ENCODE results near the gene GPATCH4. TPM values are rescaled to one million over a fixed set of nuclear protein-coding genes. Genes with fewer than 3 reads are reported as not detected.
A peak's percentile ranks its signal among the peaks of the same experiment; 100 is the strongest.

GPATCH4 gene
- total RNA-seq, 4 donors from 2014 or later, result 14.1 to 49.2 (median 24.5) TPM

- Histone ChIP-seq H3K4me3 (replicated peaks in 1 of 3) (peak overlapping the region in 1 of 3 donors; percentile 19), H3K9me3 (no peaks in the 10 kb centered on the region), H3K36me3 (no peaks in the 10 kb centered on the region), H3K27ac (no peak overlapping the region), H3K4me1 (peaks cover 17 to 23% of the 10 kb centered on the region in 2 donors), H3K27me3 (peaks cover 16% of the 10 kb centered on the region)
- TF ChIP-seq POLR2A (IDR thresholded peaks at IDR 0.05) (no peak), CTCF (IDR thresholded peaks at IDR 0.05) (peak in 2 of 6 experiments; percentile 3 to 28)
- WGBS, 2 donors, result 1 to 3% methylated on average over 27 to 56 of the region's 87 CpGs
- intact Hi-C loops (cut with DNase I), result no loop called here
- DNase-seq, result peak; percentile 24 to 25
These were observed 22.9 kb upstream of the GPATCH4 start for GRCh38 chr1:156623946-156624813.

DNA sequence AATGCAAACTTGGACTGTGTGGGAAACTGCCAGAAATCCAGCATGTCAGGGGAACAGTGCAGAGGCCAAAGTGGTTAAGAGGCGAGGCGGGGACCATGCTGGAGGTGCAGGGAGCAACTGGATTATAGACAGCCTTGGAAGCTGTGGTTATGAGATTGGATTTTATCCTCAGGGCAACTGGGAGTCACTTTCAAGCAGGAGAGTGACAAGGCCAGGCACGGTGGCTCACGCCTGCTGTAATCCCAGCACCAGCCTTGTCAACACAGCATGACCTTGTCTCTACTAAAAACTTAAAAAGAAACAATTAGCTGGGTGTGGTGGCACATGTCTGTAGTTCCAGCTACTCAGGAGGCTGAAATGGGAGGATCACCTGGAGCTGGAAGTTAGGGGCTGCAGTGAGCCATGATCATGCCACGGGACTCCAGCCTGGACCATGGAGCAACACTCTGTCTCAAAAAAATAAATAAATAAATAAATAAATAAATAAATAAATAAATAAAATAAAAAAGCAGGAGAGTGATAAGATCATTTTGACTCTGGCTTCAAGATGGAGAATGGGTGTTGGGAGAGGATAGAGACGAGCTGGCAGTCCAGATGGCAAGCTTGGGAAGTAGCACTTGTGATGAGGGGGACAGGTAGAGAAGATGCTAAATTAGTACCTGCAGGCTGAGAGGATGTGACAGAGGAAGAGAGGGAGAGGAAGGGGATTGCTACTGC is 21.5 kb upstream of the GPATCH4 start:
- Histone ChIP-seq H3K27me3 (peaks cover 16% of the 10 kb centered on the region), H3K9me3 (no peaks in the 10 kb centered on the region), H3K27ac (no peak overlapping the region), H3K36me3 (no peaks in the 10 kb centered on the region), H3K4me3 (replicated peaks in 1 of 3) (no peak overlapping the region), H3K4me1 (peaks cover 17 to 23% of the 10 kb centered on the region in 2 donors)
- DNase-seq, result no peak
- WGBS, 2 donors, result 78 to 86% methylated on average over 6 of the region's 6 CpGs
- intact Hi-C loops (cut with DNase I), result no loop called here
- TF ChIP-seq CTCF (IDR thresholded peaks at IDR 0.05), result no peak
- no peak for TF ChIP-seq POLR2A (IDR thresholded peaks at IDR 0.05)

DNA sequence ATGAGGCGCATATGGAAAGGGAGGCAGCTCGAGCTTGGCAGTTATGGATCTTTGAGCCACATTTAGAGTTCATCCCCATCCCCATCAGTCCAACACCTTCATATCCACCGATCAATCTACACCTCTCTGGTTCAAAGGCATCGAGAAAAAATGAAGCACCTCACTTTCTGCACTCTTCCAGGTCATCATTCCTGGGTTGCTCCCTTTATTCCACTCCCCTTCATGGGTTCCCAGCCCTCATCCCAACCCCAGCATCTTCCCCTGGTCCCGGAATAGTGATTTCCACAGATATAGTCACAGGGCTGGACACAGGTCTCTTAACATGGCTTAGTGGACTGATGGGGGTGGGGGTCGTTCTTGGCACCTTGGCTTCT is 18.3 kb upstream of the GPATCH4 start:
- no peaks in the 10 kb centered on the region for H3K36me3 ChIP-seq
- peaks cover 5% of the 10 kb centered on the region for H3K27me3 ChIP-seq
- TF ChIP-seq CTCF (IDR thresholded peaks at IDR 0.05), result no peak
- TF ChIP-seq POLR2A (IDR thresholded peaks at IDR 0.05), result no peak
- WGBS, 2 donors, result 23 to 26% methylated on average over 6 of the region's 6 CpGs
- no peak for DNase-seq
- no peak overlapping the region for H3K4me3 ChIP-seq (replicated peaks in 1 of 3)
- no peak overlapping the region for H3K27ac ChIP-seq
- no peaks in the 10 kb centered on the region for H3K9me3 ChIP-seq
- H3K4me1 ChIP-seq, result peaks cover 5 to 10% of the 10 kb centered on the region in 2 donors
- intact Hi-C loops (cut with DNase I), result no loop called here

DNA sequence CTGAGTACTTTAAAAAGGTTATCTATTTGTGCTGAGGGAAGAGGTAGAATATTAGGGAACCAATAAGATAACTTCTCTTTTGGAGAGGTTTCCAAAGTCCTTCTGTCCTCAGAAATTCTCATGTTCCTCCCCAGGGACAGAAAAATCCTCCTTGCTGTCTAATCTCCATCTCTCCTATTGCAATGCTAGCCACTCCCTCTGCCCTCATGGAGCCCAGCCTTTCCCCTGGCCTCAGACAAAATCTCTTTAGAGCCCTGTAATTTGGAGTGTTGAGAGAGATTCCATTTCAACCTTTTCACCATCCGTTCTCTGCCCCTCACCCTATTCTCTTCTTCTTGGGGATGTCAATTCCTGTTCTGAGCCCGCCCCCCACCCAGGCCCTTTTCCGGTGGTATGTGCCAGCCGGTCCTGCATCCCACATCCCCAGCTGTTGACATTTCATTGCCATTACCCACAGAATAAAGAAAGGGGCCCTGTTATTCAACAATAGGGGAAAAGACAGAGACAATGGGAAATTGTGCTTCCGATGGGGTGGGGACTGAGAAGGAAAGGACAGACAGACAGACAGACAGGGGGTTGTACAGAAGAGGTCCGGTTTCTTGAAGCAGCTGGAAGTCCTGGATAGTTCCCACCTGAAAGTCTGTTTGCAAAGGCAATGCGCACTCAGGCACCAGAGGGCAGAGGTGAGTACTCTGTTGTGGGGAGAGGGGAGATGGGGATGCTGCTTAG is 17.7 kb upstream of the GPATCH4 start, which contains the start of gene HAPLN2:
Gene HAPLN2, plus strand, starts transcription at position 563 of the 729 bp plus-strand sequence. CDS start 4,076 bp downstream, outside the sequence.
- TF ChIP-seq CTCF (IDR thresholded peaks at IDR 0.05), result peak in 2 of 6 experiments; percentile 10 to 33
- no peak for TF ChIP-seq POLR2A (IDR thresholded peaks at IDR 0.05)
- intact Hi-C loops (cut with DNase I), result no loop called here
- H3K9me3 ChIP-seq, result no peaks in the 10 kb centered on the region
- peak in 1 of 2 donors; percentile 10 for DNase-seq
- no peaks in the 10 kb centered on the region for H3K36me3 ChIP-seq
- no peaks in the 10 kb centered on the region for H3K27me3 ChIP-seq
- no peak within 1 kb of the TSS for H3K27ac ChIP-seq
- no peak within 1 kb of the TSS for H3K4me3 ChIP-seq (replicated peaks in 1 of 3)
- WGBS, 2 donors, result 9 to 10% methylated on average over 7 of the region's 7 CpGs
- peaks cover 0 to 4% of the 10 kb centered on the region in 2 donors for H3K4me1 ChIP-seq
